H9 (cell line): ENCODE results near the gene ANGPTL4. TPM values are rescaled to one million over a fixed set of nuclear protein-coding genes. Genes with fewer than 3 reads are reported as not detected.

Source experiments
- DNase-seq: peaks from one replicate; pipeline ENCODE4 v3.0.0-alpha.2; 2017
- H2AFZ ChIP-seq: one replicate; pipeline ENCODE4 v1.6.1; 2013; ENCODE audit warnings: mild to moderate bottlenecking, low read length, control low read depth, moderate library complexity
- H2AK5ac ChIP-seq: 2 replicates; pipeline ENCODE4 v1.6.1; 2013; ENCODE audit warnings: low read length, control low read depth, mixed read lengths; ENCODE audit not compliant: insufficient read length
- H2BK120ac ChIP-seq: one replicate; pipeline ENCODE4 v1.6.1; 2013; ENCODE audit warnings: low read depth, mild to moderate bottlenecking, low read length, control low read depth, inconsistent platforms; ENCODE audit not compliant: poor library complexity, severe bottlenecking
- H2BK12ac ChIP-seq: 2 replicates; pipeline ENCODE4 v1.6.1; 2013; ENCODE audit warnings: low read length, control low read depth, mixed read lengths, low read depth; ENCODE audit not compliant: insufficient read length
- H2BK15ac ChIP-seq: 2 replicates; pipeline ENCODE4 v1.6.1; 2013; ENCODE audit warnings: low read depth, low read length, control low read depth
- H2BK20ac ChIP-seq: one replicate; pipeline ENCODE4 v1.6.1; 2013; ENCODE audit warnings: low read depth, mild to moderate bottlenecking, low read length, control low read depth, inconsistent platforms; ENCODE audit not compliant: poor library complexity, severe bottlenecking
- H2BK5ac ChIP-seq: 2 replicates; pipeline ENCODE4 v1.6.1; 2013; ENCODE audit warnings: low read length, control low read depth, mixed read lengths; ENCODE audit not compliant: insufficient read length
- H3K14ac ChIP-seq: 2 replicates; pipeline ENCODE4 v1.6.1; 2013; ENCODE audit warnings: low read length, control low read depth; ENCODE audit not compliant: insufficient read depth
- H3K18ac ChIP-seq: 2 replicates; pipeline ENCODE4 v1.6.1; 2013; ENCODE audit warnings: low read depth, mild to moderate bottlenecking, mixed read lengths, low read length, control low read depth; ENCODE audit not compliant: insufficient read length
- H3K23ac ChIP-seq: 2 replicates; pipeline ENCODE4 v1.6.1; 2013; ENCODE audit warnings: low read length, control low read depth, mixed read lengths, low read depth; ENCODE audit not compliant: insufficient read length
- H3K23me2 ChIP-seq: 2 replicates; pipeline ENCODE4 v1.6.1; 2013; ENCODE audit warnings: low read depth, mild to moderate bottlenecking, mixed read lengths, low read length, control low read depth; ENCODE audit not compliant: insufficient read length, poor library complexity, severe bottlenecking
- H3K27ac ChIP-seq: 2 replicates; pipeline ENCODE4 v1.5.1; 2013; ENCODE audit warnings: low read length, control low read depth, mixed read lengths, low read depth; ENCODE audit not compliant: insufficient read length
- H3K27me3 ChIP-seq: 2 replicates; pipeline ENCODE4 v1.6.1; 2013; ENCODE audit warnings: low read length, control low read depth, inconsistent platforms; ENCODE audit not compliant: insufficient read depth
- H3K4ac ChIP-seq: 2 replicates; pipeline ENCODE4 v1.6.1; 2013; ENCODE audit warnings: low read depth, mild to moderate bottlenecking, control low read depth, inconsistent platforms, low read length, moderate library complexity
- H3K4me1 ChIP-seq: 2 replicates; pipeline ENCODE4 v1.6.1; 2013; ENCODE audit warnings: low read length, control low read depth, inconsistent platforms; ENCODE audit not compliant: insufficient read depth
- H3K4me2 ChIP-seq: 2 replicates; pipeline ENCODE4 v1.6.1; 2013; ENCODE audit warnings: low read length, control low read depth, mixed read lengths; ENCODE audit not compliant: insufficient read length, insufficient read depth
- H3K56ac ChIP-seq: 2 replicates; pipeline ENCODE4 v1.6.1; 2013; ENCODE audit warnings: low read depth, mild to moderate bottlenecking, mixed read lengths, low read length, control low read depth; ENCODE audit not compliant: insufficient read length
- H3K79me1 ChIP-seq: 2 replicates; pipeline ENCODE4 v1.6.1; 2013; ENCODE audit warnings: low read depth, mild to moderate bottlenecking, moderate library complexity, low read length, control low read depth, inconsistent platforms; ENCODE audit not compliant: insufficient read depth, poor library complexity, severe bottlenecking
- H3K79me2 ChIP-seq: 2 replicates; pipeline ENCODE4 v1.6.1; 2013; ENCODE audit warnings: low read length, control low read depth, inconsistent platforms; ENCODE audit not compliant: insufficient read depth
- H3K9ac ChIP-seq: 2 replicates; pipeline ENCODE4 v1.6.1; 2013; ENCODE audit warnings: low read length, control low read depth, mixed read lengths; ENCODE audit not compliant: insufficient read length; ENCODE audit errors: extremely low read depth
- H3K9me3 ChIP-seq: one replicate; pipeline ENCODE4 v1.6.1; 2013; ENCODE audit warnings: low read depth, low read length, inconsistent platforms; ENCODE audit not compliant: control insufficient read depth
- H3T11ph ChIP-seq: one replicate; pipeline ENCODE4 v1.6.1; 2013; ENCODE audit warnings: mild to moderate bottlenecking, low read length, control low read depth, inconsistent platforms
- H4K20me1 ChIP-seq: one replicate; pipeline ENCODE4 v1.6.1; 2013; ENCODE audit not compliant: control insufficient read depth, insufficient read length, insufficient read depth
- H4K5ac ChIP-seq: 2 replicates; pipeline ENCODE4 v1.6.1; 2013; ENCODE audit warnings: low read depth, mild to moderate bottlenecking, mixed read lengths, low read length, control low read depth; ENCODE audit not compliant: insufficient read length
- H4K8ac ChIP-seq: replicated peaks from 2 replicates; pipeline ENCODE4 v1.6.1; 2013; ENCODE audit warnings: low read length, control low read depth, mixed read lengths, low read depth; ENCODE audit not compliant: insufficient read length
- H4K91ac ChIP-seq: 2 replicates; pipeline ENCODE4 v1.6.1; 2013; ENCODE audit warnings: low read depth, mild to moderate bottlenecking, moderate library complexity, mixed read lengths, low read length, control low read depth; ENCODE audit not compliant: insufficient read length
- H3K27ac Mint-ChIP-seq, 3 experiments: 2 replicates in 2 of 3; 3 replicates in 1 of 3; pipeline ENCODE4 v1.8.0; 2020 to 2021; ENCODE audit warnings: mixed read lengths in 3 of 3, mild to moderate bottlenecking in 1 of 3, moderate library complexity in 1 of 3
- H3K27me3 Mint-ChIP-seq: 2 replicates; pipeline ENCODE4 v1.8.0; 2021; ENCODE audit warnings: low read depth, mild to moderate bottlenecking, moderate library complexity, mixed read lengths
- H3K36me3 Mint-ChIP-seq, 3 experiments: 2 replicates in 2 of 3; 3 replicates in 1 of 3; pipeline ENCODE4 v1.8.0; 2020 to 2021; ENCODE audit warnings: low read depth in 3 of 3, mixed read lengths in 3 of 3; ENCODE audit not compliant: insufficient read depth in 1 of 3
- H3K4me1 Mint-ChIP-seq, 2 experiments: 2 replicates each; pipeline ENCODE4 v1.8.0; 2020; ENCODE audit warnings: mixed read lengths in 2 of 2
- H3K4me3 Mint-ChIP-seq, 2 experiments: 2 replicates in 1 of 2; 3 replicates in 1 of 2; pipeline ENCODE4 v1.8.0; 2020 to 2021; ENCODE audit warnings: mild to moderate bottlenecking in 2 of 2, mixed read lengths in 2 of 2, moderate library complexity in 1 of 2
- H3K9me3 Mint-ChIP-seq, 2 experiments: 2 replicates in 1 of 2; 3 replicates in 1 of 2; pipeline ENCODE4 v1.8.0; 2020; ENCODE audit warnings: mild to moderate bottlenecking in 2 of 2, mixed read lengths in 2 of 2, moderate library complexity in 1 of 2
- WGBS: extraction: QIAGEN DNeasy Blood & Tissue Kit; methylation state at CpG from one replicate; pipeline ENCODE4 v1.1.7; 2013; ENCODE audit warnings: missing lambda C conversion rate, low lambda C conversion rate, mixed read lengths; ENCODE audit not compliant: insufficient read length; ENCODE audit errors: extremely low coverage; 5-methylcytosine and 5-hydroxymethylcytosine counted together
- total RNA-seq: library from RNA; stranded (reverse); gene quantifications from 2 replicates; pipeline ENCODE4 v1.2.1, GENCODE V29; 2021
- TF ChIP-seq, protein P1 (sequence below): fragments of 200-600 bp; sonication (generic); conservative IDR thresholded peaks from 3 replicates; pipeline ENCODE4 v1.8.0; 2021; ENCODE audit warnings: antibody characterized with exemption, mild to moderate bottlenecking

The ANGPTL4 gene
- total RNA-seq, 1 experiment from 2014 or later: 1.9 TPM

GRCh38 chr19:8316351-8317125, 47.4 kb upstream of the ANGPTL4 start:
- Histone ChIP-seq H4K5ac (no peak overlapping the region), H2BK12ac (no peak overlapping the region), H4K8ac (no peak overlapping the region), H3K79me1 (no peaks in the 10 kb centered on the region), H2AK5ac (no peak overlapping the region), H3K9me3 (no peaks in the 10 kb centered on the region), H3K23ac (no peak overlapping the region), H3K79me2 (peaks cover under 1% of the 10 kb centered on the region; the same call in 1 of the 2 replicates), H4K91ac (no peak overlapping the region), H2BK120ac (no peak overlapping the region), H3K27ac (no peak overlapping the region), H2BK15ac (no peak overlapping the region), H3K18ac (no peak overlapping the region), H3K27me3 (no peaks in the 10 kb centered on the region), H3T11ph (no peak overlapping the region), H3K4me2 (no peak overlapping the region), H2BK5ac (no peak overlapping the region), H3K14ac (no peak overlapping the region), H3K4me1 (no peaks in the 10 kb centered on the region; the same call in 1 of the 2 replicates), H2BK20ac (no peak overlapping the region), H3K4ac (no peak overlapping the region), H2AFZ (no peak overlapping the region), H3K56ac (no peak overlapping the region), H3K23me2 (peaks cover 6% of the 10 kb centered on the region), H3K9ac (no peak overlapping the region), H4K20me1 (no peaks in the 10 kb centered on the region)
- Mint-ChIP-seq H3K4me3 (peak overlapping the region in 1 of 2 experiments; percentile 44; a peak in 1 of 5 replicates), H3K9me3 (no peaks in the 10 kb centered on the region; a peak in 1 of 5 replicates), H3K36me3 (peaks cover 19 to 40% (median 37%) of the 10 kb centered on the region in 3 experiments), H3K4me1 (peaks cover 15 to 17% of the 10 kb centered on the region in 2 experiments), H3K27me3 (no peaks in the 10 kb centered on the region), H3K27ac (peak overlapping the region in 2 of 3 experiments; percentile 73 to 93; a peak in 4 of 7 replicates)
- TF ChIP-seq, protein P1, sequence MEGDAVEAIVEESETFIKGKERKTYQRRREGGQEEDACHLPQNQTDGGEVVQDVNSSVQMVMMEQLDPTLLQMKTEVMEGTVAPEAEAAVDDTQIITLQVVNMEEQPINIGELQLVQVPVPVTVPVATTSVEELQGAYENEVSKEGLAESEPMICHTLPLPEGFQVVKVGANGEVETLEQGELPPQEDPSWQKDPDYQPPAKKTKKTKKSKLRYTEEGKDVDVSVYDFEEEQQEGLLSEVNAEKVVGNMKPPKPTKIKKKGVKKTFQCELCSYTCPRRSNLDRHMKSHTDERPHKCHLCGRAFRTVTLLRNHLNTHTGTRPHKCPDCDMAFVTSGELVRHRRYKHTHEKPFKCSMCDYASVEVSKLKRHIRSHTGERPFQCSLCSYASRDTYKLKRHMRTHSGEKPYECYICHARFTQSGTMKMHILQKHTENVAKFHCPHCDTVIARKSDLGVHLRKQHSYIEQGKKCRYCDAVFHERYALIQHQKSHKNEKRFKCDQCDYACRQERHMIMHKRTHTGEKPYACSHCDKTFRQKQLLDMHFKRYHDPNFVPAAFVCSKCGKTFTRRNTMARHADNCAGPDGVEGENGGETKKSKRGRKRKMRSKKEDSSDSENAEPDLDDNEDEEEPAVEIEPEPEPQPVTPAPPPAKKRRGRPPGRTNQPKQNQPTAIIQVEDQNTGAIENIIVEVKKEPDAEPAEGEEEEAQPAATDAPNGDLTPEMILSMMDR: no peak
- WGBS: no CpG with 5 or more reads among the region's 14 CpGs
- no peak for DNase-seq
